ENCODE results near the gene PRKAR2A.

- TF ChIP-seq CTCF (tag by site-specific recombination; IDR thresholded peaks at IDR 0.05) (no peak), ZSCAN18 (tag by site-specific recombination; IDR thresholded peaks at IDR 0.05) (no peak), ZNF394 (tag by site-specific recombination; IDR thresholded peaks at IDR 0.05; ENCODE audit: borderline replicate concordance) (no peak), BCL11B (tag by site-specific recombination; IDR thresholded peaks at IDR 0.05; ENCODE audit: low read depth) (no peak), ZNF830 (tag by site-specific recombination; IDR thresholded peaks at IDR 0.05; ENCODE audit: low read depth) (no peak), ZNF561 (tag by site-specific recombination; IDR thresholded peaks at IDR 0.05; ENCODE audit: borderline replicate concordance) (no peak), ZBTB49 (tag by site-specific recombination; IDR thresholded peaks at IDR 0.05; ENCODE audit: low read depth) (no peak)
- TF ChIP-seq, protein P1, sequence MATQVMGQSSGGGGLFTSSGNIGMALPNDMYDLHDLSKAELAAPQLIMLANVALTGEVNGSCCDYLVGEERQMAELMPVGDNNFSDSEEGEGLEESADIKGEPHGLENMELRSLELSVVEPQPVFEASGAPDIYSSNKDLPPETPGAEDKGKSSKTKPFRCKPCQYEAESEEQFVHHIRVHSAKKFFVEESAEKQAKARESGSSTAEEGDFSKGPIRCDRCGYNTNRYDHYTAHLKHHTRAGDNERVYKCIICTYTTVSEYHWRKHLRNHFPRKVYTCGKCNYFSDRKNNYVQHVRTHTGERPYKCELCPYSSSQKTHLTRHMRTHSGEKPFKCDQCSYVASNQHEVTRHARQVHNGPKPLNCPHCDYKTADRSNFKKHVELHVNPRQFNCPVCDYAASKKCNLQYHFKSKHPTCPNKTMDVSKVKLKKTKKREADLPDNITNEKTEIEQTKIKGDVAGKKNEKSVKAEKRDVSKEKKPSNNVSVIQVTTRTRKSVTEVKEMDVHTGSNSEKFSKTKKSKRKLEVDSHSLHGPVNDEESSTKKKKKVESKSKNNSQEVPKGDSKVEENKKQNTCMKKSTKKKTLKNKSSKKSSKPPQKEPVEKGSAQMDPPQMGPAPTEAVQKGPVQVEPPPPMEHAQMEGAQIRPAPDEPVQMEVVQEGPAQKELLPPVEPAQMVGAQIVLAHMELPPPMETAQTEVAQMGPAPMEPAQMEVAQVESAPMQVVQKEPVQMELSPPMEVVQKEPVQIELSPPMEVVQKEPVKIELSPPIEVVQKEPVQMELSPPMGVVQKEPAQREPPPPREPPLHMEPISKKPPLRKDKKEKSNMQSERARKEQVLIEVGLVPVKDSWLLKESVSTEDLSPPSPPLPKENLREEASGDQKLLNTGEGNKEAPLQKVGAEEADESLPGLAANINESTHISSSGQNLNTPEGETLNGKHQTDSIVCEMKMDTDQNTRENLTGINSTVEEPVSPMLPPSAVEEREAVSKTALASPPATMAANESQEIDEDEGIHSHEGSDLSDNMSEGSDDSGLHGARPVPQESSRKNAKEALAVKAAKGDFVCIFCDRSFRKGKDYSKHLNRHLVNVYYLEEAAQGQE (tag by site-specific recombination; IDR thresholded peaks at IDR 0.05): no peak
These were observed 131.1 kb downstream of the PRKAR2A start for GRCh38 chr3:48716508-48716981.

Measured in HEK293 (cell line).